ENCODE measurements around the gene SLC6A11. TPM values are rescaled to one million over a fixed set of nuclear protein-coding genes. Genes with fewer than 3 reads are reported as not detected.

The SLC6A11 gene
- polyA plus RNA-seq, 1 donor (not counting 4 experiments of a cell fraction or from before 2014, with no cell fraction given) = 9.8 TPM

- H3K79me2 ChIP-seq (ENCODE audit: control insufficient read depth, insufficient read depth, low read length) = no peaks in the 10 kb centered on the region
- no peaks in the 10 kb centered on the region for H3K9me3 ChIP-seq (ENCODE audit: control insufficient read depth, low read depth, low read length)
- no peaks in the 10 kb centered on the region for H4K20me1 ChIP-seq (ENCODE audit: control insufficient read depth, extremely low read depth, insufficient read depth, low read length)
- TF ChIP-seq CTCF (optimal IDR thresholded peaks at IDR 0.05 in 1 of 3, IDR thresholded peaks at IDR 0.05 in 1 of 3, conservative IDR thresholded peaks at IDR 0.05 in 1 of 3; ENCODE audit: extremely low read depth in 1 of 3, insufficient read depth in 2 of 3, low read length in 3 of 3) = no peak
- TF ChIP-seq EZH2 (IDR thresholded peaks at IDR 0.05; ENCODE audit: low read length) = no peak
- H3K4me2 ChIP-seq (ENCODE audit: control insufficient read depth, extremely low read depth, insufficient read depth, low read depth, low read length) = no peak overlapping the region
- no peak overlapping the region for H3K27ac ChIP-seq (ENCODE audit: control insufficient read depth, insufficient read depth, low read length)
- no peaks in the 10 kb centered on the region for H3K27me3 ChIP-seq (ENCODE audit: control insufficient read depth, extremely low read depth, insufficient read depth, low read length)
- dilution Hi-C loops (cut with MboI; ENCODE audit: extremely low pct_ligation_motif_present, low sequenced_read_pairs) = no loop called here
- peaks cover 23% of the 10 kb centered on the region for H3K4me1 ChIP-seq (ENCODE audit: control insufficient read depth, extremely low read depth, insufficient read depth, low read length)
- H3K4me3 ChIP-seq (ENCODE audit: control insufficient read depth in 2 of 3, extremely low read depth in 1 of 3, insufficient read depth in 2 of 3, low read depth in 1 of 3, low read length in 3 of 3) = no peak overlapping the region
- H3K9me1 ChIP-seq (ENCODE audit: control insufficient read depth, extremely low read depth, insufficient read depth, low read length) = no peaks in the 10 kb centered on the region
- no peak overlapping the region for H3K9ac ChIP-seq (ENCODE audit: control insufficient read depth, extremely low read depth, insufficient read depth, low read length)
- DNase-seq (ENCODE audit: low read depth, low spot score) (no peak), FAIRE-seq (no peak)
- no peak overlapping the region for H2AFZ ChIP-seq (ENCODE audit: control insufficient read depth, low read length)
- H3K36me3 ChIP-seq (ENCODE audit: control insufficient read depth in 2 of 2, extremely low read depth in 1 of 2, insufficient read depth in 2 of 2, low read length in 2 of 2) = no peaks in the 10 kb centered on the region
These were observed 34.0 kb upstream of the SLC6A11 start for GRCh38 chr3:10781981-10782380.

GRCh38 chr3:10783360-10784351 is 32.4 kb upstream of the SLC6A11 start:
- no peaks in the 10 kb centered on the region for H3K36me3 ChIP-seq (ENCODE audit: control insufficient read depth in 2 of 2, extremely low read depth in 1 of 2, insufficient read depth in 2 of 2, low read length in 2 of 2)
- H3K9me3 ChIP-seq (ENCODE audit: control insufficient read depth, low read depth, low read length) = no peaks in the 10 kb centered on the region
- dilution Hi-C loops (cut with MboI; ENCODE audit: extremely low pct_ligation_motif_present, low sequenced_read_pairs) = no loop called here
- no peak overlapping the region for H3K4me2 ChIP-seq (ENCODE audit: control insufficient read depth, extremely low read depth, insufficient read depth, low read depth, low read length)
- H3K27ac ChIP-seq (ENCODE audit: control insufficient read depth, insufficient read depth, low read length) = no peak overlapping the region
- FAIRE-seq (no peak), DNase-seq (ENCODE audit: low read depth, low spot score) (no peak)
- no peaks in the 10 kb centered on the region for H3K79me2 ChIP-seq (ENCODE audit: control insufficient read depth, insufficient read depth, low read length)
- H4K20me1 ChIP-seq (ENCODE audit: control insufficient read depth, extremely low read depth, insufficient read depth, low read length) = no peaks in the 10 kb centered on the region
- peaks cover 23% of the 10 kb centered on the region for H3K4me1 ChIP-seq (ENCODE audit: control insufficient read depth, extremely low read depth, insufficient read depth, low read length)
- H3K27me3 ChIP-seq (ENCODE audit: control insufficient read depth, extremely low read depth, insufficient read depth, low read length) = no peaks in the 10 kb centered on the region
- TF ChIP-seq EZH2 (IDR thresholded peaks at IDR 0.05; ENCODE audit: low read length) = no peak
- peak; percentile 79 to 86 (median 83) for TF ChIP-seq CTCF (optimal IDR thresholded peaks at IDR 0.05 in 1 of 3, IDR thresholded peaks at IDR 0.05 in 1 of 3, conservative IDR thresholded peaks at IDR 0.05 in 1 of 3; ENCODE audit: extremely low read depth in 1 of 3, insufficient read depth in 2 of 3, low read length in 3 of 3)
- no peak overlapping the region for H3K9ac ChIP-seq (ENCODE audit: control insufficient read depth, extremely low read depth, insufficient read depth, low read length)
- no peak overlapping the region for H3K4me3 ChIP-seq (ENCODE audit: control insufficient read depth in 2 of 3, extremely low read depth in 1 of 3, insufficient read depth in 2 of 3, low read depth in 1 of 3, low read length in 3 of 3)
- no peak overlapping the region for H2AFZ ChIP-seq (ENCODE audit: control insufficient read depth, low read length)
- no peaks in the 10 kb centered on the region for H3K9me1 ChIP-seq (ENCODE audit: control insufficient read depth, extremely low read depth, insufficient read depth, low read length)
